ENCODE measurements around the gene KDM7A.
"Not testable (repeated sequence)": the region's sequence is repeated elsewhere in the genome, so short reads cannot be mapped to it uniquely, and the experiment has no call there.

Gene KDM7A

GRCh38 chr7:140200061-140200989 is 23.5 kb upstream of the KDM7A start:
- no peak for DNase-seq (ENCODE audit: low spot score)

DNA sequence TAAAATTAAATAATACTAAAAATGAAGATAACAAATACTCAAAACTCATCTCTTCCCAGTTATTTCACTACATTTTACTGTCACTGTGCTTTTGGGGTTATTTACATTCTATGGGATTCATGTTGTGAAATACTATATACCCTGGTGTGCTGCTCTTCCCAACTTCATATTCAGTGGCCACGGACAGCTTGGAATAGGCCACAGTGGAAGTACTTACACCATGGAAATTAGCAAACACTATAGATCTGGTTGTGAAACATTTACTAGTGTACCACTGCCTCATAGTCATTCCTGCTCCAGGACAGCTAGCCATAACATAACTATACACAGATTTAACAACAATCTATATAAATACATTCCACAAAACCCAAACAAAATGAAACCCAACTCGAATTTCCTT is 21.2 kb upstream of the KDM7A start:
- DNase-seq (ENCODE audit: low spot score): no peak

- no peak for DNase-seq (ENCODE audit: low spot score)
Observed at GRCh38 chr7:140197218-140197890, 20.6 kb upstream of the KDM7A start.

DNA sequence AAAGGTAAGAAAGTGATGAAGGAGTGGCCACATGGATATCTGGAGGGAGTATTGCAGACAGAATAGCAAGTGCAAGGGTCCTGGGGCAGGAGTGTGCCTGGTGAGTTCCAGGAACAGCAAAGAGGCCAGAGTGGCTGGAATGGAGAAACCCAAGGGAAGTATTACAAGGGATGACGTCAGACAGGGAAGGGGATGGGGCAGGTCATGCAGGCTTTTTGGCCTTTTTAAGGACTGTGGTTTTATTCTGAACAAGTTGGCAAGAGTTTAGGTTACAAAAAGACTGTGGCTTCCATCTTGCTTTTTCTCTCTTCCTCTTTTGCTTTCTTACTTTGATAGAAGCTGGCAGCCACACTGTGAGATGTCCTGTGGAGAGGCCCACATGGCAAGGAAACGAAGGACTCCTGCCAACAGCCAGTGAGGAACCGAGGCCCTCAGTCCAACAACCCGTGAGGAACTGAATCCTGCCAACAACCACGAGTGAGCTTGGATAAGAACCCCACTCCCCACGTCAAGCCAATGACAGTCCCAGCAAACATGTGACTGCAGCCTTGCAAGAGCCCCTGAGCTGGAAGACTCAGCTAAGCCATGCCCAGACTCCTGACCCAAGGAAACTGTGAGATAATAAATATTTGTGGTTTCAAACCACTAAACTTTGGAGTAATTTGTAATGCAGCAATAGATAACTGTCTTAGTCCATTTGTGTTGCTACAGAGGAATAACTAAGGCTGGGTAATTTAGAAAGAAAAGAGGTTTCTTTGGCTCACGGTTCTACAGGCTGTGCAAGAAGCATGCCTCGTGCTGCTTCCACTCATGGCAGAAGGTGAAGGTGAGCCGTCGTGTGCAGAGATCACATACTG is 19.8 kb upstream of the KDM7A start:
- no peak for DNase-seq (ENCODE audit: low spot score)

DNA sequence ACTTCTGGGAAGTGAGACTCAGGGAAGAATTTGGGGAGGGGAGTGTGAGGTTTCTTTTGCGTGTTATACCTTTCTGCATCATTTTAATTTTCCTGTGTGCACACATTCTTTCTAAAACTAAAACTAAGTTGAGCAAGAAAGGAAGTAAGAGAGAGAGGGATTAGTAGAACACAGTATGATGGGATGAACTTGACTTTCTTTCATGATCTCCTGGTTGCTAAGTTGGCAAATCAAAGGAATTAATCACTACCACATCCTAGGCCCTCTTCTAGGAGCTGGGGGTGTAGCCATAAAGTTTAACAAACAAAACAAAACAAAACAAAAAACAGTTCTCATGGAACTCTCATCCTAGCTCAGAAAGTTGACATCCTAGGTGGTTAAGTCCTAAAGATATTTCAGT is 19.1 kb upstream of the KDM7A start:
- no peak for DNase-seq (ENCODE audit: low spot score)

DNA sequence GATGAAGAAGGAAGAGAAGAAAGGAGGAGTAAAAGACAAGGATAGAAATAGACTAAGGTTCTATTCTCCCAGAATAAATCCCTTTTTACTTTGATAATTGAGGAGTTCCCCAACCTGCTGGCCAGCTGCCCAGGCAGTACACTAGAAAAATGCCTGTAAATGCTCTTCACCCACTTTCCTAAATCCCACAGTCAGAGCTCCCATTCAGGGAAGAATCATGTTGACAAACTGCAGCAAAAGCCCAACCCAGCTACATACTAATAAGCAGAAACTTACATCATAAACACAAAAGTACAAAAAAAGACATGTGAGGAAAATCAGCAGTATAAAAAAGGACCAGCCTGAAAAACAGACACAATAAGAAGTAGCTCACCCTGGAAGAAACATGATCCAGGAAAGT is 15.8 kb upstream of the KDM7A start:
- no peak for DNase-seq (ENCODE audit: low spot score)

- DNase-seq (ENCODE audit: low spot score): no peak
Observed at GRCh38 chr7:140192176-140192575, 15.4 kb upstream of the KDM7A start.

DNA sequence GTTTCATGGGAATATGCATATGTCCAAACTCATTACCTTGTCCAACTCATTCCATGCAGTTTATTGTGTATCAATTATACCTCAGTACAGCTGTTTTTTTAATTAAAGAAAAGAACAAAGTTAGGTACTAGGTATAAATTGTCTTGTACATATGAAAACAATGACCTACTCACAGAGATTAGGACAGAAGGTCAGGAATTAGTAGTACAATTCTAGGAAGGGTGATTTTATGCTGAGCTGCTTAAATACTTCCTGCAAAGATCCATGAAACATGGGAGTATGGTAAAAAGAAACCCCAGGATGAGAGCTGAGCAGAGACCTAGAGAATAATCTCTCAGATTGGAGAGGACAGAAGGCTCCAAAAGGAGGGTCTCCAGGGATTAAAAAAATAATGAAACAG is 13.8 kb upstream of the KDM7A start:
- no peak for DNase-seq (ENCODE audit: low spot score)

- no peak for DNase-seq (ENCODE audit: low spot score)
Observed at GRCh38 chr7:140189917-140190316, 13.1 kb upstream of the KDM7A start.

- no peak for DNase-seq (ENCODE audit: low spot score)
Observed at GRCh38 chr7:140182917-140183316, 6.1 kb upstream of the KDM7A start.

DNA sequence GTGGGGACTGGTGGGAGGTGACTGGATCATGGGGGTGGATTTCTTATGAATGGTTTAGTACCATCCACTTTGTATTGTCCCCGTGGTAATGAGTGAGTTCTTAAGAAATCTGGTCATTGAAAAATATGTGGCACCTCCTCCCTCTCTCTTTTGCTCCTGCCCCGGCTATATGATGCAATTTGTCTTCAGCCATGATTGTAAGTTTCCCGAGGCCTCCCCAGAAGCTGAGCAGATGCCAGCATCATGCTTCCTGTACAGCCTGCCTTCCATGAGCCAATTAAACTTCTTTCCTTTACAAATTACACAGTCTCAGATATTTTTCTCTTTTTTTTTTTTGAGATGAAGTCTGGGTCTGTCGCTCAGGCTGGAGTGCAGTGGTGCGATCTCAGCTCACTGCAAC is 2.6 kb upstream of the KDM7A start:
- DNase-seq (ENCODE audit: low spot score): no peak

- no peak for DNase-seq (ENCODE audit: low spot score)
Observed at GRCh38 chr7:140176122-140176701, 571 bp downstream of the KDM7A start.

DNA sequence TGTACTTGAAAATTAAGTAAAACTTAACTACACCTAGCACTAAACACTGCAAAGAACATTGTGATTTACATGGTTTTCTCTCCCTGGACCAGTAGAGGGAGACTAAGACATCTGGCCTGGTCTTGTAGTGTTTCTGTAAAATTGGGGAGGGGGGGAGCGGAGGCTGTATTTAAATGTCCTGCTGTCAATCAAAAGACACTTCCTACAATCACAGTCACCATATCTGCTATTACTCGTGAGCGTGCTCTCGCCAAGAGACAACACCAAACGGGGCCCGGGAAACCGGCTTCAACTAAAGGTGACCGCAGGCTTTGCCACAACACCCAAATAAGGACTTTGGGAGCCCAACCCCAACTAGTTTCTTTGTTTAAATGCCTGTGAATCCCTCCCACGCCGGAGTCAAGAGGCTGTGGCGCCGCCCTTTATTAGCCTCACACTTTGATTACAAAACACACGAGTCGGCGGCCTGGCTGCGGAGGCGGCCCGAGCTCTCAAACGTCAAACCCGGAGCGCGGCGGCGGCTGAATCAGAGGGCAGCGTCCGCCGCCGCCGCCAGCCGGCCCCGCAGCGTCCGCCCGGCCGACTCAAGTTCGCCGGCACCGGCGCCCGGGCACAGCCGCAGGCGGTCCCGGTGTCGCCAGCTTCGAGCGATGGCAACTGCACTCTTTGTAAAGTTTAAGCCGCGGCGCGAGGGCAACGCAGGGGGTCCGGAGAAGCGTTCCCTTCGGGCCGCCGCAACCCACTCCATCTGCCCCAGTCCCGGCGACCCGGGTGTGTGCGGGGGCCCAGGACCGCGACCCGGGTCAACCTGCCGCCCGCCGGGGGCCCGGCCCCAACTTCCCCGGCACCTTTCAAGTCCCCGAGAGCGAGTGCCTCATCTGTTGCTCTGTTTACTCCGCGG is 1.3 kb downstream of the KDM7A start:
- peak; percentile 97 for DNase-seq (ENCODE audit: low spot score)

GRCh38 chr7:140174217-140174616 is 2.6 kb downstream of the KDM7A start:
- DNase-seq (ENCODE audit: low spot score): no peak

GRCh38 chr7:140170375-140170774 is 6.4 kb downstream of the KDM7A start:
- DNase-seq (ENCODE audit: low spot score): no peak

DNA sequence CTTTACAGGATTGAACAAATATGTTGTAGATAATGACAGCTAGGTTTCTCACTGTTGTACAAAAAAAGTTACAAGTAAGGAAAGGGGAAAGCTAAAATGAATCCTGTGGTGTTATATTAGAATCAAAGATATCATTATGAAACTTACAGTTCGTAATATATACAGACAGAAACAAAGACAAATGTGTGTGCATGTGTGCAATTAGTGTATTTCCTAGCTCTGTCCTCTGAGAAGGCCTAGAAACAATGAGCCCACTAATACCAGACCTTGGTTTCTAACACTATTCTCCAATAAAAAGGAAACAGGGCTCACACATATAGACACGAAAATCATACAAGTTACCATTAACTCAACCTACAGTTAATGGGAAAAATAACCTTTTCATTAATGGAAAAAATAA is 8.0 kb downstream of the KDM7A start:
- no peak for DNase-seq (ENCODE audit: low spot score)

- no peak for DNase-seq (ENCODE audit: low spot score)
Observed at GRCh38 chr7:140165422-140165821, 11.4 kb downstream of the KDM7A start.

- DNase-seq (ENCODE audit: low spot score): not testable (repeated sequence)
Observed at GRCh38 chr7:140162081-140162480, 14.7 kb downstream of the KDM7A start.

DNA sequence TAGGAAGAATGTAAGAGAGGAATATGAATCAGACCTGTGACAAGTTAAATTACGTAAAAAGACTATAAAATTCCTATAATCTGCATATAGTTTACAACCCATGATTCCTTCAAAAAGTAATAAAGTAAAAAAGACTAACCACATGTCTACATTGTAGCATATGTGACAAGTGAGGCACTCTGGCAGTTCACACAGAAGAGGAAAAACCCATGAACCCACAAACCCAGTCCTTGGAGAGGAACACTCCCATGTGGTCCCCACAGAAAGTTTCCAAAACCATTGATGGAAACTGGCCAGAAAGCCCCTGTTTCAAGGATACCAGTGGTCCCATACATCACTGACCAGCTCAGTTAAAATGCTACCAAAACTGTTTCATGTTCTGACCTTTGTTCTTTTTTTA is 15.7 kb downstream of the KDM7A start:
- no peak for DNase-seq (ENCODE audit: low spot score)

DNA sequence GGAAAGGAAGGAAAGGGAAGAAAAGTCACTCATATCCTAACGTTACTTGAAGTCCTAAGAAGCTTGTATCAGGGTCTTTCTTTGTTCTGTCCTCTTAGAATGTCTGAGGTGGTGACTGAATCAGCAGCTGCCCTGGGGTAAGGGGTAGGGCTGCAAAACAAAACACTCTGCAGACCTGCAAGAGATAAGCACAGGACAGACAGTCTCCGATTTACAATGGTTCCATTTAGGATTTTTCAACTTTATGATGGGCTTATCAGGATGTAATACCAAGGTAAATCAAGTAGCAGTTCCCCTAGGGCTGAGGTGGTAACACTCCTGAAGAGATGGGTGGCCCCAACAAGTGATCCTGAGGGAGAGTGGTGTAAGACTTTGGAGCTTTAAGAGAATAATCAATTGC is 16.5 kb downstream of the KDM7A start:
- no peak for DNase-seq (ENCODE audit: low spot score)

DNA sequence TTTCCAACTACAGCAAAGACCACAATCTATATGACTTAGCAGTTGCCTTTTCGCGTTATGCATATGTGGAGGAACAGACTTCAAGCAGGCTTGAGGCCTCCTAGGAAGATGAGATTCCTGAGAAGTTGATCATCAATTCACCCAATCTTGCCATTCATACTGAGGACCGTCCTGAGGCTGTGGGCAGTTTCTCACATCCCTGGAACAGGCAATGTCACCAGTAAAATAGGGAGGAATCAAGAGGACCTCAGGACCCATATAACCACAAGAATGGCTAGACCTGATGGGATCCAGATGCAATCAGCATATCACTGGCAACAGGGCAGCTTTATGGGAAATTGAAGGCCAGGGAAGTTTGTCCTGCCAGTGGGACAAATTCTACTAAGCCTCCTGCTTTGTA is 17.3 kb downstream of the KDM7A start:
- DNase-seq (ENCODE audit: low spot score): no peak
